Activated naive CD4-positive, alpha-beta T cell treated with anti-CD3 and anti-CD28 coated beads, Interleukin-2, amount 10 ng/mL, durations not matched to agents 7 days and 5 days (primary cell): Measurements from ENCODE around the gene MAIP1.

Source experiments
- CTCF ChIA-PET: fragments of 350-600 bp; sonication (Branson Sonifier 250); formaldehyde crosslinking; loops from one replicate; lab custom pipeline; 2021; ENCODE audit warnings: antibody characterized with exemption; lab: Charles Lee
- DNase-seq: peaks from one replicate; pipeline ENCODE4 v3.0.0-alpha.2; 2020
- H3K27ac Mint-ChIP-seq: one replicate; pipeline ENCODE4 v1.8.0; 2021; ENCODE audit warnings: mild to moderate bottlenecking, moderate library complexity, mixed read lengths
- H3K27me3 Mint-ChIP-seq: one replicate; pipeline ENCODE4 v1.8.0; 2021; ENCODE audit warnings: mild to moderate bottlenecking, mixed read lengths
- H3K36me3 Mint-ChIP-seq: one replicate; pipeline ENCODE4 v1.8.0; 2021; ENCODE audit warnings: mixed read lengths
- H3K4me1 Mint-ChIP-seq: one replicate; pipeline ENCODE4 v1.8.0; 2021; ENCODE audit warnings: mixed read lengths
- H3K4me3 Mint-ChIP-seq: one replicate; pipeline ENCODE4 v1.8.0; 2021; ENCODE audit warnings: mild to moderate bottlenecking, moderate library complexity, mixed read lengths
- H3K9me3 Mint-ChIP-seq: one replicate; pipeline ENCODE4 v1.8.0; 2021; ENCODE audit warnings: mixed read lengths

The MAIP1 gene

DNA sequence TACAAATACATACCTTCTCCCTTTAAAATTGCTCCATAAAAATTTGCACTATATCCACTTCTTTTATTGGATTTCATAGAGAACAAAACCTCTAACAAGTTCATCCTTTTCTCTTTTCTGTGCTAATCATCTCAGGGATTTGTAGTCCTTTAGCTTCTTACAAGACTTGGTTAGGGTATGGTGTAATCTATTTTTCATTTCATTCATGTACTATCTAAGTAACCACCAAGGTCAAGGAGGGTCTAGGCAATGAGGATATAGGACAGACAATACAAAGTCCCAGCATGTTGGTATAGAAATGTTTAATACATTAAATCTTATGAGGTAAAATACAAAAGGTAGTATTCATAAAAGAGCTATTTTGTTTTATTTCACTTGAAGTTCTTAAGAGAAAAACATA is 26.8 kb upstream of the MAIP1 start:
- peaks cover 35% of the 10 kb centered on the region for H3K36me3 Mint-ChIP-seq
- H3K4me3 Mint-ChIP-seq = no peak overlapping the region
- no peak overlapping the region for H3K27ac Mint-ChIP-seq
- peaks cover 4% of the 10 kb centered on the region for H3K4me1 Mint-ChIP-seq
- H3K27me3 Mint-ChIP-seq = no peaks in the 10 kb centered on the region
- no peaks in the 10 kb centered on the region for H3K9me3 Mint-ChIP-seq
- CTCF ChIA-PET = interaction anchor here (1.1 kb wide), 1 partner anchor 784 kb away, joined by 3 read pairs; no protein-coding TSS in a partner anchor
- no peak for DNase-seq

DNA sequence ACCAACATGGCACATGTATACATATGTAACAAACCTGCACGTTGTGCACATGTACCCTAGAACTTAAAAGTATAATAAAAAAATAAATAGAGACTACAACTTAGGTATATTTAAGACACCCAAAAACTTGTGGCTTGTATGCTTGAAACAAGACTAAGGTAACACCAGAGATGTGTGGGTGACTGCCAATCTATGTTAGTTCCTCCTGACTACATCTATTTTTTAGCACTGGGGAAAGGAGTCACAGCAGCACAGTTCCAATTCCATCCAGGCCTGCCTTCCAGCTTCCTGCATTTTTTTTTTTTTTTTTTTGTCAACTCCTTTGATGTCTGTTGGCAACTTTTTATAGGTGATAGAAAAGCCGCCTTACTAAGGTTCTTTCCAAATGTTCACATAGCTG is 26.1 kb upstream of the MAIP1 start:
- Mint-ChIP-seq H3K27ac (no peak overlapping the region), H3K9me3 (no peaks in the 10 kb centered on the region), H3K4me1 (peaks cover 2% of the 10 kb centered on the region), H3K4me3 (no peak overlapping the region), H3K27me3 (no peaks in the 10 kb centered on the region), H3K36me3 (peaks cover 30% of the 10 kb centered on the region)
- DNase-seq = no peak
- CTCF ChIA-PET = interaction anchor here (1.1 kb wide), 1 partner anchor 783 kb away, joined by 3 read pairs; no protein-coding TSS in a partner anchor

DNA sequence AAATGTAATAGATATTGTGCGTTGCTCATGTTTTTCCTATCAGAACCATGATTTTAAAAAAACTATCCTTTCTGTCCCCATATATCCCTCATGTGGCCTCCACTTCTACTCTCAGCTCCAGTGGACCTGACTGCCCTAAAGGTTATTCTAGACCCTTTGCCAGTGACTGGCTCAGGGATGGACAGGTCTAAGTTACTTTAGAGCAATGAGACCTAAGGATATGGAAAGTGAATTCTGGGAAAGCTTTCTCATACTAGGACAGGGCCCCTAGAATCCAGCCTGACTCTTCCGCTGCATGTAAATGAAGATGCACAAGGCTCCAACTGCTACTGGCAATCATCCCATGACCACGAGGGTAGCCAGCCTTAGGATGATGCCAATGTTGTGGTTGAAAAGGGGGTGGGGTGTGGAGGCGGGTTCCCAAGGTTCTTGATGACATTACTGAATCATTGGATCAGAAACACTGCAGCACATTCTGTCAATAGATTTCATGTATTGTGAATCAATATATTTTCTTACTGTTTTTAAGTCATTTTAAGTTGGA is 23.0 kb upstream of the MAIP1 start:
- CTCF ChIA-PET = no interaction called here
- Mint-ChIP-seq H3K27me3 (no peaks in the 10 kb centered on the region), H3K36me3 (peaks cover 21% of the 10 kb centered on the region), H3K4me3 (no peak overlapping the region), H3K4me1 (no peaks in the 10 kb centered on the region), H3K9me3 (no peaks in the 10 kb centered on the region), H3K27ac (no peak overlapping the region)
- DNase-seq = no peak

DNA sequence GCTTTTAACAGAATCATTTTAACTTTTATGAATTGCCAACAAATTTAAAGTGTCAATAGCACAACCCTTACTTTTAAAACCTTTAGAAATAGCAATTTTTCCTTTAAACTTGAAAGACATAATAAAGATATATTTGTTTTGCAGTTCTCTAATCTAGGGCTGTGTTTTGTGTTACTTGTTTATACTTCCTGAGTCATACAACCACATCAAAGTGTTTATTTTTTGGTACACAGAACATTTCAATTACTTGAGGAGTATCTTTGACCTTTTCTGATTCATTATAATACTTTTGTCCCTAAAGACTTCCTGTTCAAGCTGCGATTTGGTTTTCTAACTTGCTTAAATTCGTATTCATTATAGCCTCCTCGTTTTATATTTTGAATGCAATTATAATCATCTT is 21.9 kb upstream of the MAIP1 start:
- H3K27me3 Mint-ChIP-seq = no peaks in the 10 kb centered on the region
- H3K36me3 Mint-ChIP-seq = peaks cover 24% of the 10 kb centered on the region
- CTCF ChIA-PET = interaction anchor here (0.6 kb wide), 1 partner anchor 16 kb away, joined by 3 read pairs; no protein-coding TSS in a partner anchor
- no peak overlapping the region for H3K27ac Mint-ChIP-seq
- no peak overlapping the region for H3K4me3 Mint-ChIP-seq
- no peaks in the 10 kb centered on the region for H3K9me3 Mint-ChIP-seq
- no peak for DNase-seq
- no peaks in the 10 kb centered on the region for H3K4me1 Mint-ChIP-seq

DNA sequence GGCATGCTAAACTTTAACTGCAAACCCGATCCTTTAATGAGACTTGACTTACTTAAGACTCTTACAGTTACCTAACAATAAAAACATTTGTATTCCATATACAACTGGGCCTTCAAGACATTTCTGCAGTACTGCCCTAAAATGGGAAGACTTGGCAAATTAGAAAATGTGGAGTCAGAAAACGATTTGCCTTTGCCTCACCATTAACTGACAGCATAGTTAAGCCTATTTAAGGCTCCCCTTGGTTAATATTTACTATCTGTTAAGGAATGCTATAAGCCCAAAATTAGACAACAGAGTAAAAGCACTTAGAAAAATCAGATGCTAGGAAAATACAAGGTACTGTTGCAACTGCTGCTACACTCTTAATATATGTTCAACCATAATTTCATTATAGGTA is 18.8 kb upstream of the MAIP1 start:
- H3K9me3 Mint-ChIP-seq = no peaks in the 10 kb centered on the region
- peaks cover 3% of the 10 kb centered on the region for H3K4me1 Mint-ChIP-seq
- no peak overlapping the region for H3K27ac Mint-ChIP-seq
- DNase-seq = no peak
- no peak overlapping the region for H3K4me3 Mint-ChIP-seq
- CTCF ChIA-PET = no interaction called here
- peaks cover 24% of the 10 kb centered on the region for H3K36me3 Mint-ChIP-seq
- H3K27me3 Mint-ChIP-seq = no peaks in the 10 kb centered on the region

DNA sequence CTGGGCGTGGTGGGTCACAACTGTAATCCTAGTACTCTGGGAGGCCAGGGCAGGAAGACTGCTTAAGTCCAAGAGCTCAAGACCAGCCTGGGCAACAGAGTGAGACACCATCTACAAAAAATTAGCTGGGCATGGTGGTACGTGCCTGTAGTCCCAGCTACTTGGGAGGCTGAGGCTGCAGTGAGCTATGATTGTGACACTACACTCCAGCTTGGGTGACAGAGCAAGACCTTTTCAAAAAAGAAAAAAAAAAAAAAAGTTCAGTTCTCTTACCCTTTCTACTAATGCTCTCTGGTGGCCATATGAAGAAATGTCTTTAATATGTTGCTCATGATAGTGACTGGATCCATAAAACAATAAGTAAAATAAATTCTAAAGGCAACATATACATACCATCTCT is 15.0 kb upstream of the MAIP1 start:
- DNase-seq = no peak
- H3K36me3 Mint-ChIP-seq = peaks cover 23% of the 10 kb centered on the region

DNA sequence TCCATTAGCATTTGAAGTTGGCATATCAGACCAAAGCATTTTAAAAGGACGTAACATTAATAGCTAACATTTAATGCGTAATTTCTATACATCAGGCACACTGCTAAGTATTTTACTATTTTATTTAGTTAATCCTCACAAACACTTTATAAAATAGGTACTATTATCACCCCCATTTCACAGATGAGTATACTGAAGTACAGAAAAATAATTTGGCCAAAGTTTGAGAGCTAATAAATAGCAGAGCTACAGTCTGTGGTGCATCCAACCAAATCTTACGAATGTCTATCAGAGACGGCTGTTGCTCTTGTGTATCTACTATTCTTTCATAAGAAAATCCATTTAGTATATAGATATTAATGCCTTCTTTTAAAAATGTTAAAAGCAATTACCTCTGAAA is 12.0 kb upstream of the MAIP1 start:
- Mint-ChIP-seq H3K4me1 (peaks cover 3% of the 10 kb centered on the region), H3K27ac (no peak overlapping the region), H3K27me3 (no peaks in the 10 kb centered on the region), H3K9me3 (no peaks in the 10 kb centered on the region), H3K36me3 (peaks cover 26% of the 10 kb centered on the region), H3K4me3 (no peak overlapping the region)
- CTCF ChIA-PET = interaction anchor here (4.1 kb wide), 1 partner anchor 239 kb away, joined by 11 read pairs; no protein-coding TSS in a partner anchor
- DNase-seq = no peak

More for the DNA sequence above, 15.0 kb upstream of the MAIP1 start:
- no peak overlapping the region for H3K4me3 Mint-ChIP-seq
- H3K27me3 Mint-ChIP-seq = no peaks in the 10 kb centered on the region
- peaks cover 3% of the 10 kb centered on the region for H3K4me1 Mint-ChIP-seq
- CTCF ChIA-PET = interaction anchor here (1.0 to 4.1 kb wide), 8 partner anchors 11 to 543 kb away, joined by 3 to 11 read pairs (median 3); no protein-coding TSS in a partner anchor
- no peaks in the 10 kb centered on the region for H3K9me3 Mint-ChIP-seq
- no peak overlapping the region for H3K27ac Mint-ChIP-seq

DNA sequence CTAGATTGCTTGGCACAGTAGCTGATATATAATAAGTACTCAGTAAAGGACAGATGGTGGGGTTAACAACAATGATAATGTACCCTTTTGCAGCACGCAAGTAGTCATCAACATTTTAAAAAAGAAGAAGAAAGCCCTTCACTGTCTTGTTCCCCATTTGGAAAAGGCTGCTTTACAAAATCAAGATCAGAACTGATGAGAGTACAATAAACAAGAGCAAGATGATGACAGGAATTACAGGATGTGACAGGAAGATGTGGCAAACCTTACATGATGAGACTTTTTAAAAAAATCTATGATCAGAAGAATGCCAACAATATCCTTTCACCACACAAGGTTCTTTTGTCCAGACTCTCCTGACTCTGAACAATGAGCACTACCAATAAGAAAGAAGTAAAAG is 9.2 kb upstream of the MAIP1 start:
- Mint-ChIP-seq H3K27ac (no peak overlapping the region), H3K27me3 (no peaks in the 10 kb centered on the region), H3K4me3 (no peak overlapping the region), H3K4me1 (peaks cover 6% of the 10 kb centered on the region), H3K36me3 (peaks cover 19% of the 10 kb centered on the region), H3K9me3 (no peaks in the 10 kb centered on the region)
- CTCF ChIA-PET = no interaction called here
- no peak for DNase-seq

DNA sequence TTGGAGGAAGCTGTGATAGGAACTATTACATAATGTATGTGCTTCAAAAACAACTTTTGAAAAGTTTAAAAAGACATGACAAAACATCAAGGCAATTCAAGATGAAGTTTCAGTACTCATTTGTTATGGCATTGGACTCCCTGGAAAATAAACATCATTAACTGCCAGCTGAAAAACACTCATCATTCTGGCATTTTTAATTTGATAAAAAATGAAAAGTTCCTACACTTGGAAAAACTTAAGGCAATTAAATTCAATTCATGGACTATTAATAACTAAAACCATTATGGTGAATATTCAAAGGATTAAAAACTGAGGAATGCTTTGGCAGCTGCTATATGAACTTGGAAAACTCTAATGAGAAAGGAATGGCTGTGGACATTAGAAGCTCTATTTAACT is 8.5 kb upstream of the MAIP1 start:
- H3K4me3 Mint-ChIP-seq = no peak overlapping the region
- no peak for DNase-seq
- H3K27ac Mint-ChIP-seq = no peak overlapping the region
- H3K9me3 Mint-ChIP-seq = no peaks in the 10 kb centered on the region
- CTCF ChIA-PET = no interaction called here
- H3K36me3 Mint-ChIP-seq = peaks cover 19% of the 10 kb centered on the region
- H3K27me3 Mint-ChIP-seq = no peaks in the 10 kb centered on the region
- H3K4me1 Mint-ChIP-seq = peaks cover 10% of the 10 kb centered on the region

DNA sequence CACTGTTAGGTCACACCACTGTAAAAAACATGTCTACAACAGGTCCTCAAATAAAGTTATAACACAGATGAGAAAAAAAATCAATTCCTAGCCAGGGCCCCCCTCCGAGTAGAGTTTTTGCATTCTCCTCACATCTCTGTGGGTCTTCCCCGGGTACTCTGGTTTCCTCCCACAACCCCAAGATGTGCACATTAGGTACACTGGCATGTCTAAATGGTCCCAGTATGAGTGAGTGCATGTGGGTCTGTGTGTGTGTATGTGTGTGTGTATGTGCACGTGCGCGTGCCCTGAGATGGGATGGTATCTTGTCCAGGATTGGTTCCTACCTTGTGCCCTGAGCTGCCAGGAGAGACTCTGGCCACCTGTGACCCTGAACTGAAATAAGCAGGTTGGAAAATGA is 5.0 kb upstream of the MAIP1 start:
- no peaks in the 10 kb centered on the region for H3K9me3 Mint-ChIP-seq
- H3K4me1 Mint-ChIP-seq = peaks cover 40% of the 10 kb centered on the region
- CTCF ChIA-PET = interaction anchor here (1.2 kb wide), 1 partner anchor 11 kb away, joined by 3 read pairs; no protein-coding TSS in a partner anchor

DNA sequence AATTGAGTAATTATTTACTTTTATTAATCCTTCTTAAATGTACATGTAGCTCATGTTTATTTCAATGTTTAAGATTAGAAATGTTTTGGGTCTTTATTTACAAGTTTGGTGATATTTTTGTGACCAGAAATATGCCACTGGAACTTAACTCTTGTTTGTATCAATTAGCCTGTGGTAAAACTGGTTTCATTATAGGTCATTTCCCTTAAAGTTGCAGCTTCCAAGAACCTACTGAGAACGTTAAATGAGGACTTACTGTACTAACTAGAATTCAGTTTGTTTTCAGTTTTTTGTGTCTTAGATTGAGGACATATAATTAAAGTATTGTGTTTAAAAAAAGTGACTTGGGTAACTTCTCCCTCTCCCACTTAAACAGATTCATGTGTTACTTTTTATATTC is 4.4 kb upstream of the MAIP1 start:
- Mint-ChIP-seq H3K27ac (no peak overlapping the region), H3K4me1 (peaks cover 41% of the 10 kb centered on the region), H3K9me3 (no peaks in the 10 kb centered on the region), H3K4me3 (no peak overlapping the region), H3K36me3 (peaks cover 18% of the 10 kb centered on the region), H3K27me3 (no peaks in the 10 kb centered on the region)
- CTCF ChIA-PET = interaction anchor here (1.2 kb wide), 1 partner anchor 11 kb away, joined by 3 read pairs; no protein-coding TSS in a partner anchor
- no peak for DNase-seq

More for the DNA sequence above, 5.0 kb upstream of the MAIP1 start:
- H3K36me3 Mint-ChIP-seq = peaks cover 16% of the 10 kb centered on the region
- DNase-seq = no peak
- H3K4me3 Mint-ChIP-seq = no peak overlapping the region
- no peaks in the 10 kb centered on the region for H3K27me3 Mint-ChIP-seq
- H3K27ac Mint-ChIP-seq = no peak overlapping the region

DNA sequence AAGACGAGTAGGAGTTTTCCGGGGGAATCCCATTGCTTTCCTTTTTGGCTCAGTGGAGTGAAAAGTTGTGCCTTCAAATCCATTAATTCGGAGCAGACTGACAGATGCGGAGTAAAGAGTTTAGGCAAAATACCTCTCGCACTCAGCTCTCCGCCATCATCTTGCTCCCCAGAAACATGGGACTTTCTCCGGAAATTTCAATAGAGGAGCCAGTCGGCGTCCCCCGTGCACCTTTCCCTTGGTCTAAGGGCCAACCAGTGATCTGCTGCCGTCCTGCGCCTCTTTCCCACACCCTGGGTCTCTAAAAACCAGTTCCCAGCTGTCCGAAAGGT is 409 bp upstream of the MAIP1 start:
- CTCF ChIA-PET = interaction anchor here (0.9 kb wide), 1 partner anchor 10 kb away, joined by 3 read pairs; no protein-coding TSS in a partner anchor
- peaks cover 18% of the 10 kb centered on the region for H3K36me3 Mint-ChIP-seq

DNA sequence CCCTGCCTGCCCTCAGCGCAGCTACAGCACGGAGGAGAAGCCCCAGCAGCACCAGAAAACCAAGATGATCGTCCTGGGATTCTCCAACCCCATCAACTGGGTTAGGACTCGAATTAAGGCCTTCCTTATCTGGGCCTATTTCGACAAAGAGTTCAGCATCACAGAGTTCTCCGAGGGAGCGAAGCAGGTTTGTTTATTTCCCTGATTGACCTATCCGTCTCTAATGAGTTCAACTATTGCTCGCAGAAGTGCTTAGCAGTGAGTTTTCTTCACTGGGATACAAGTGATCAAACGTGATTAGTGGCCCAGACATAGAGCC is 639 bp downstream of the MAIP1 start:
- CTCF ChIA-PET = interaction anchor here (1.0 kb wide), 1 partner anchor 16 kb away, joined by 3 read pairs; no protein-coding TSS in a partner anchor
- no peaks in the 10 kb centered on the region for H3K9me3 Mint-ChIP-seq
- H3K4me1 Mint-ChIP-seq = peaks cover 65% of the 10 kb centered on the region
- peak overlapping the region; percentile 93 for H3K27ac Mint-ChIP-seq
- peak overlapping the region; percentile 96 for H3K4me3 Mint-ChIP-seq
- peaks cover 24% of the 10 kb centered on the region for H3K36me3 Mint-ChIP-seq
- no peaks in the 10 kb centered on the region for H3K27me3 Mint-ChIP-seq
- DNase-seq = no peak

More for the DNA sequence above, 409 bp upstream of the MAIP1 start:
- Mint-ChIP-seq H3K27ac (peak overlapping the region; percentile 93), H3K4me3 (peak overlapping the region; percentile 96), H3K9me3 (no peaks in the 10 kb centered on the region), H3K27me3 (no peaks in the 10 kb centered on the region), H3K4me1 (peaks cover 71% of the 10 kb centered on the region)
- DNase-seq = no peak

DNA sequence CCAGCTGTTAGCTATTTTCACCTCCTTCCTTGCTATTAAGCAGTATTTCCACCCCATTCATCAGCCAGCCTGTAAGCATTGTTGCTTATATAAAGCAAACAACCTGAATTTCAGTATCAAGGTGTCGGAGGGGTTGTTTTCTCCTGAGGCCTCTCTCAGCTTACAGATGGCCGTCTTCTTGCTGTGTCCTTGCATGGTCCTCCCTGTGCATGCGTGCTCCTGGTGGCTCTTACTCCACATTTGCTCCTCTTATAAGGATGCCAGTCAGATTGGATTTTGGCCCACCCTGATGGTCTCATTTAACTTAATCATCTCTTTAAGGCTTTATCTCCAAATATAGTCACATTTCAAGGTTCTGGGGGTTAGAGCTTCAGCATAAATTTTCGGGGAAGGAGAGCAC is 2.6 kb downstream of the MAIP1 start:
- H3K36me3 Mint-ChIP-seq = peaks cover 26% of the 10 kb centered on the region
- DNase-seq = no peak
- H3K27ac Mint-ChIP-seq = no peak overlapping the region
- peaks cover 52% of the 10 kb centered on the region for H3K4me1 Mint-ChIP-seq
- H3K27me3 Mint-ChIP-seq = no peaks in the 10 kb centered on the region
- H3K4me3 Mint-ChIP-seq = peak overlapping the region; percentile 5
- CTCF ChIA-PET = no interaction called here
- no peaks in the 10 kb centered on the region for H3K9me3 Mint-ChIP-seq

DNA sequence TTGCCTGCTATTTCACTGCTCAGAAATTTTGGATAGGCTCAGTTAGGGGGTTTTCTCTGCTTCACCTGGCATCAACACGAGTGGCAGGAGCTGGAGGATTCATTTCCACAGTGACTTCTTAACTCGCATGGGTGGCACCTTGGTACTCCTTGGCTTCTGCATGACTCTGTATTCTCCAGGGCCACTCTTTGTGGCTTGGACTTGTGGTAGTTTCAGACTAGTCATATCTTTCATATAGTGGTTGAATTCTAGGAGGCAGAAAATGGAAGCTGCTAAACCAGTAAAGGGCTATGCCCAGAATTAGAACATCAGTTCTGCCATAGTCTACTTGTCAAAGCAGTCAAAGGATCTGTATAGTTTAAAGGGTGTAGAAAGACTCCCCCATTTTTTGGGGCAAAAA is 6.8 kb downstream of the MAIP1 start:
- Mint-ChIP-seq H3K9me3 (no peaks in the 10 kb centered on the region), H3K27ac (no peak overlapping the region), H3K27me3 (no peaks in the 10 kb centered on the region), H3K4me1 (peaks cover 19% of the 10 kb centered on the region), H3K4me3 (no peak overlapping the region), H3K36me3 (peaks cover 36% of the 10 kb centered on the region)
- CTCF ChIA-PET = interaction anchor here (1.8 kb wide), 1 partner anchor 14 kb away, joined by 5 read pairs; no protein-coding TSS in a partner anchor
- no peak for DNase-seq
